ENCODE measurements around the gene MMP25. TPM values are rescaled to one million over a fixed set of nuclear protein-coding genes. Genes with fewer than 3 reads are reported as not detected.

The MMP25 gene
- total RNA-seq, 2 experiments from 2014 or later: 34.0 to 88.3 TPM

- no peak overlapping the region for H3K27ac Mint-ChIP-seq
- CTCF ChIA-PET: interaction anchor here (1.2 to 19.2 kb wide), 2 partner anchors 13 to 17 kb away, joined by 3 to 370 read pairs; partner anchors contain the start of genes HCFC1R1, THOC6 and TNFRSF12A
- H3K4me3 Mint-ChIP-seq: no peak overlapping the region
- no peaks in the 10 kb centered on the region for H3K9me3 Mint-ChIP-seq (ENCODE audit: low read depth)
- H3K36me3 Mint-ChIP-seq: no peaks in the 10 kb centered on the region
- H3K4me1 Mint-ChIP-seq: peaks cover 26% of the 10 kb centered on the region
- no peak for ATAC-seq
- no peak for DNase-seq
- H3K27me3 Mint-ChIP-seq: peaks cover 45% of the 10 kb centered on the region
Observed at GRCh38 chr16:3009568-3010390, 36.6 kb upstream of the MMP25 start.

GRCh38 chr16:3010510-3010909 lies 35.9 kb upstream of the MMP25 start:
- Mint-ChIP-seq H3K4me1 (peaks cover 23% of the 10 kb centered on the region), H3K4me3 (no peak overlapping the region), H3K27me3 (peaks cover 44% of the 10 kb centered on the region), H3K36me3 (no peaks in the 10 kb centered on the region), H3K27ac (no peak overlapping the region), H3K9me3 (ENCODE audit: low read depth) (no peaks in the 10 kb centered on the region)
- CTCF ChIA-PET: interaction anchor here (19.2 kb wide), 1 partner anchor 16 kb away, joined by 370 read pairs; the partner anchor contains the start of genes HCFC1R1, THOC6 and TNFRSF12A
- no peak for ATAC-seq
- DNase-seq: no peak

- ATAC-seq (no peak), DNase-seq (no peak)
- Mint-ChIP-seq H3K4me3 (no peak overlapping the region), H3K27ac (no peak overlapping the region), H3K36me3 (no peaks in the 10 kb centered on the region), H3K27me3 (peaks cover 34% of the 10 kb centered on the region), H3K4me1 (peaks cover 17% of the 10 kb centered on the region), H3K9me3 (ENCODE audit: low read depth) (no peaks in the 10 kb centered on the region)
- CTCF ChIA-PET: interaction anchor here (1.3 to 19.2 kb wide), 2 partner anchors 8 to 15 kb away, joined by 5 to 370 read pairs; partner anchors contain the start of genes HCFC1R1, THOC6 and TNFRSF12A
Observed at GRCh38 chr16:3012246-3012645, 34.1 kb upstream of the MMP25 start.

- no peak within 1 kb of the TSS for H3K4me3 Mint-ChIP-seq
- H3K27me3 Mint-ChIP-seq: peaks cover 31% of the 10 kb centered on the region
- H3K27ac Mint-ChIP-seq: no peak within 1 kb of the TSS
- ATAC-seq (no peak), DNase-seq (no peak)
- CTCF ChIA-PET: interaction anchor here (19.2 kb wide), 1 partner anchor 14 kb away, joined by 370 read pairs; the partner anchor contains the start of genes HCFC1R1, THOC6 and TNFRSF12A
- no peaks in the 10 kb centered on the region for H3K9me3 Mint-ChIP-seq (ENCODE audit: low read depth)
- H3K36me3 Mint-ChIP-seq: no peaks in the 10 kb centered on the region
- H3K4me1 Mint-ChIP-seq: peaks cover 10% of the 10 kb centered on the region
Observed at GRCh38 chr16:3012828-3013420, 33.4 kb upstream of the MMP25 start, which contains the start of gene CLDN9. CLDN9 (plus strand) TSS chr16:3012923; CDS start chr16:3013363, 440 bp downstream.

- H3K4me3 Mint-ChIP-seq: no peak overlapping the region
- DNase-seq: no peak
- CTCF ChIA-PET: interaction anchor here (1.8 to 19.2 kb wide), 2 partner anchors 9 to 13 kb away, joined by 11 to 370 read pairs; partner anchors contain the start of genes HCFC1R1, THOC6 and TNFRSF12A
- peaks cover 4% of the 10 kb centered on the region for H3K4me1 Mint-ChIP-seq
- no peak overlapping the region for H3K27ac Mint-ChIP-seq
- peaks cover 37% of the 10 kb centered on the region for H3K27me3 Mint-ChIP-seq
- no peaks in the 10 kb centered on the region for H3K36me3 Mint-ChIP-seq
- no peak for ATAC-seq
- H3K9me3 Mint-ChIP-seq (ENCODE audit: low read depth): no peaks in the 10 kb centered on the region
Observed at GRCh38 chr16:3013491-3013951, 32.8 kb upstream of the MMP25 start.

GRCh38 chr16:3013998-3014690 lies 32.2 kb upstream of the MMP25 start:
- Mint-ChIP-seq H3K36me3 (no peaks in the 10 kb centered on the region), H3K4me3 (no peak overlapping the region), H3K9me3 (ENCODE audit: low read depth) (no peaks in the 10 kb centered on the region), H3K27me3 (peaks cover 41% of the 10 kb centered on the region), H3K27ac (no peak overlapping the region), H3K4me1 (no peaks in the 10 kb centered on the region)
- DNase-seq: no peak
- CTCF ChIA-PET: interaction anchor here (1.8 to 19.2 kb wide), 2 partner anchors 10 to 13 kb away, joined by 11 to 370 read pairs; partner anchors contain the start of genes HCFC1R1, THOC6 and TNFRSF12A
- ATAC-seq: no peak

GRCh38 chr16:3014971-3015370 lies 31.4 kb upstream of the MMP25 start:
- Mint-ChIP-seq H3K27me3 (peaks cover 42% of the 10 kb centered on the region), H3K4me1 (peaks cover 4% of the 10 kb centered on the region), H3K9me3 (ENCODE audit: low read depth) (no peaks in the 10 kb centered on the region), H3K27ac (no peak overlapping the region), H3K36me3 (no peaks in the 10 kb centered on the region), H3K4me3 (no peak overlapping the region)
- ATAC-seq (no peak), DNase-seq (no peak)
- CTCF ChIA-PET: interaction anchor here (1.8 to 19.2 kb wide), 2 partner anchors 11 to 12 kb away, joined by 11 to 370 read pairs; partner anchors contain the start of genes HCFC1R1, THOC6 and TNFRSF12A

GRCh38 chr16:3015865-3016521 lies 30.4 kb upstream of the MMP25 start:
- Mint-ChIP-seq H3K36me3 (no peaks in the 10 kb centered on the region), H3K4me3 (no peak overlapping the region), H3K27ac (no peak overlapping the region), H3K27me3 (peaks cover 43% of the 10 kb centered on the region), H3K4me1 (peaks cover 9% of the 10 kb centered on the region), H3K9me3 (ENCODE audit: low read depth) (no peaks in the 10 kb centered on the region)
- CTCF ChIA-PET: no interaction called here
- DNase-seq (no peak), ATAC-seq (no peak)

GRCh38 chr16:3017344-3017743 lies 29.0 kb upstream of the MMP25 start:
- Mint-ChIP-seq H3K36me3 (no peaks in the 10 kb centered on the region), H3K4me3 (no peak overlapping the region), H3K27ac (no peak overlapping the region), H3K4me1 (peaks cover 21% of the 10 kb centered on the region), H3K9me3 (ENCODE audit: low read depth) (no peaks in the 10 kb centered on the region), H3K27me3 (peaks cover 32% of the 10 kb centered on the region)
- DNase-seq: no peak
- CTCF ChIA-PET: no interaction called here
- no peak for ATAC-seq

GRCh38 chr16:3017794-3018506 lies 28.4 kb upstream of the MMP25 start, which contains the start of gene CLDN6:
CLDN6 (minus strand) TSS chr16:3018183; CDS start chr16:3016021, 2,162 bp downstream.
- Mint-ChIP-seq H3K27me3 (peaks cover 26% of the 10 kb centered on the region), H3K4me1 (peaks cover 27% of the 10 kb centered on the region), H3K36me3 (no peaks in the 10 kb centered on the region), H3K4me3 (no peak within 1 kb of the TSS), H3K27ac (no peak within 1 kb of the TSS), H3K9me3 (ENCODE audit: low read depth) (no peaks in the 10 kb centered on the region)
- CTCF ChIA-PET: interaction anchor here (6.3 to 17.9 kb wide), 2 partner anchors 12 kb away, joined by 83 to 370 read pairs; partner anchors contain the start of gene CLDN9
- ATAC-seq: no peak
- no peak for DNase-seq

GRCh38 chr16:3019594-3020246 lies 26.6 kb upstream of the MMP25 start:
- CTCF ChIA-PET: interaction anchor here (0.7 to 17.9 kb wide), 11 partner anchors 10 to 110 kb away, joined by 3 to 370 read pairs (median 5); partner anchors contain the start of genes CLDN9 and PKMYT1
- H3K36me3 Mint-ChIP-seq: peaks cover 1% of the 10 kb centered on the region
- peak overlapping the region; percentile 82 for H3K4me3 Mint-ChIP-seq
- H3K9me3 Mint-ChIP-seq (ENCODE audit: low read depth): no peaks in the 10 kb centered on the region
- peaks cover 21% of the 10 kb centered on the region for H3K27me3 Mint-ChIP-seq
- DNase-seq: no peak
- no peak for ATAC-seq
- peaks cover 37% of the 10 kb centered on the region for H3K4me1 Mint-ChIP-seq
- H3K27ac Mint-ChIP-seq: peak overlapping the region; percentile 15
